GM12878 (cell line): ENCODE measurements around the gene CIAO1. TPM values are rescaled to one million over a fixed set of nuclear protein-coding genes. Genes with fewer than 3 reads are reported as not detected.

Experiments used
- CBFB ChIP-seq: IDR thresholded peaks from 2 replicates; pipeline ENCODE4 v1.6.1; 2016; ENCODE audit warnings: antibody characterized with exemption, low read depth
- CEBPZ ChIP-seq: fragments of 150-350 bp; IDR thresholded peaks from 2 replicates; pipeline ENCODE4 v1.6.1; 2016; ENCODE audit warnings: low read depth, low read length
- EED ChIP-seq: sonication (generic); IDR thresholded peaks from 2 replicates; pipeline ENCODE4 v1.6.1; 2016; ENCODE audit warnings: antibody characterized with exemption, low read depth
- EP300 ChIP-seq, 2 experiments: fragments of 150-350 bp in 1 of 2; IDR thresholded peaks; 2 replicates each; pipeline ENCODE4 v1.6.1; 2011 to 2012; ENCODE audit warnings: low read depth in 2 of 2, low read length in 2 of 2, borderline replicate concordance in 1 of 2, improper control_type of control experiment in 1 of 2, inconsistent platforms in 1 of 2; ENCODE audit not compliant: control insufficient read depth in 1 of 2
- FOXM1 ChIP-seq: IDR thresholded peaks from 2 replicates; pipeline ENCODE4 v1.6.1; 2012; ENCODE audit warnings: low read depth, mild to moderate bottlenecking, inconsistent platforms, low read length, moderate library complexity
- IKZF1 ChIP-seq: fragments of 450-650 bp; conservative IDR thresholded peaks from 2 replicates; pipeline ENCODE4 v1.6.1; 2017; ENCODE audit warnings: antibody characterized with exemption, mild to moderate bottlenecking
- IKZF2 ChIP-seq, 2 experiments: fragments of 450-650 bp; IDR thresholded peaks; 2 replicates each; pipeline ENCODE4 v1.6.1; 2017; ENCODE audit warnings: mild to moderate bottlenecking in 2 of 2, moderate library complexity in 2 of 2
- IRF4 ChIP-seq: IDR thresholded peaks from 2 replicates; pipeline ENCODE4 v1.6.1; 2011; ENCODE audit warnings: low read depth, low read length
- MEF2B ChIP-seq: fragments of 450-650 bp; IDR thresholded peaks from 2 replicates; pipeline ENCODE4 v1.6.1; 2018; ENCODE audit warnings: mild to moderate bottlenecking, moderate library complexity; ENCODE audit not compliant: partially characterized antibody, poor library complexity, severe bottlenecking
- MTA2 ChIP-seq: fragments of 450-650 bp; IDR thresholded peaks from 2 replicates; pipeline ENCODE4 v1.6.1; 2016; ENCODE audit warnings: low read depth, mild to moderate bottlenecking, moderate library complexity
- NFYA ChIP-seq: IDR thresholded peaks from 2 replicates; pipeline ENCODE4 v1.6.1; 2011; ENCODE audit warnings: low read depth, mild to moderate bottlenecking, low read length, improper control_type of control experiment, borderline replicate concordance
- NRF1 ChIP-seq: conservative IDR thresholded peaks from 2 replicates; pipeline ENCODE4 v1.6.1; 2011; ENCODE audit warnings: mild to moderate bottlenecking, low read depth, low read length, improper control_type of control experiment
- PAX8 ChIP-seq: fragments of 450-650 bp; IDR thresholded peaks from 2 replicates; pipeline ENCODE4 v1.6.1; 2017; ENCODE audit warnings: mild to moderate bottlenecking, moderate library complexity
- POLR2A ChIP-seq: IDR thresholded peaks from 2 replicates; pipeline ENCODE4 v1.6.1; 2011; ENCODE audit warnings: low read depth, mild to moderate bottlenecking, low read length
- RAD51 ChIP-seq: fragments of 450-650 bp; IDR thresholded peaks from 2 replicates; pipeline ENCODE4 v1.6.1; 2016; ENCODE audit warnings: moderate library complexity, mild to moderate bottlenecking, inconsistent platforms
- RELB ChIP-seq: fragments of 450-650 bp; IDR thresholded peaks from 2 replicates; pipeline ENCODE4 v1.6.1; 2017; ENCODE audit warnings: low read depth, mild to moderate bottlenecking, moderate library complexity
- SKIL ChIP-seq: fragments of 450-650 bp; IDR thresholded peaks from 2 replicates; pipeline ENCODE4 v1.6.1; 2017; ENCODE audit warnings: mild to moderate bottlenecking, low read depth, inconsistent platforms; ENCODE audit not compliant: poor library complexity, severe bottlenecking
- SP1 ChIP-seq: IDR thresholded peaks from one replicate; pipeline ENCODE4 v1.6.1; 2011; ENCODE audit warnings: low read depth, low read length
- ZBED1 ChIP-seq: IDR thresholded peaks from 2 replicates; pipeline ENCODE4 v1.6.1; 2016; ENCODE audit warnings: borderline replicate concordance
- ZNF217 ChIP-seq: fragments of 450-650 bp; IDR thresholded peaks from 2 replicates; pipeline ENCODE4 v1.6.1; 2017; ENCODE audit warnings: antibody characterized with exemption, mild to moderate bottlenecking
- ZNF687 ChIP-seq: fragments of 450-650 bp; IDR thresholded peaks from 2 replicates; pipeline ENCODE4 v1.6.1; 2017; ENCODE audit warnings: mild to moderate bottlenecking, moderate library complexity
- polyA plus RNA-seq, 11 experiments: library from polyadenylated mRNA; depleted of rRNA in 4 of 11; unstranded in 6 of 11; stranded (reverse) in 5 of 11; fragments of >200 nt; fragmentation: Nextera tagmentation in 4 of 11; fragmentation: Illumina TruSeq in 1 of 11; extraction: Ambion mirVana in 4 of 11; extraction: Trizol in 1 of 11; gene quantifications; 1 replicate in 1 of 11; 2 replicates in 10 of 11; pipeline versions ENCODE4 v1.2.1 to v1.2.3, GENCODE V29; 2011 to 2016; ENCODE audit warnings: inconsistent platforms in 2 of 11, missing spikeins in 2 of 11, low read depth in 1 of 11
- total RNA-seq, 4 experiments: library from RNA; depleted of rRNA in 3 of 4; stranded (reverse); fragments of >200 nt in 3 of 4; fragmentation: Illumina TruSeq in 1 of 4; extraction: Trizol in 1 of 4; gene quantifications; 2 replicates each; pipeline versions ENCODE4 v1.2.1 to v1.2.3, GENCODE V29; 2013 to 2021

Gene CIAO1
- total and polyA plus RNA-seq, 10 of the 15 experiments (the other 5 are each of a cell fraction or from before 2014, with no cell fraction given): 8.3 to 89.4 (median 63.4) TPM

GRCh38 chr2:96225016-96225533, 41.0 kb upstream of the CIAO1 start (continued):
- TF ChIP-seq SKIL: peak; percentile 54
- TF ChIP-seq PAX8: no peak
- peak; percentile 59; the same call in 1 of the 2 replicates for TF ChIP-seq POLR2A
- 0 out of 2 replicates have a peak, but pooled peaks have one; percentile 17 for TF ChIP-seq CBFB
- TF ChIP-seq RELB: peak; percentile 95
- TF ChIP-seq MEF2B: peak; percentile 82
- TF ChIP-seq SP1: peak; percentile 8
- peak; percentile 76 for TF ChIP-seq MTA2
- TF ChIP-seq FOXM1: peak; percentile 81; the same call in 1 of the 2 replicates
- TF ChIP-seq IKZF2 (IDR thresholded peaks at IDR 0.05): peak; percentile 95 to 96
- TF ChIP-seq ZNF687: peak; percentile 100
- no peak for TF ChIP-seq RAD51
- peak; percentile 93 for TF ChIP-seq IKZF1
- peak; percentile 81 for TF ChIP-seq IRF4
- no peak for TF ChIP-seq NFYA
- no peak for TF ChIP-seq CEBPZ
- TF ChIP-seq NRF1: no peak
- TF ChIP-seq ZNF217: peak; percentile 28; the same call in 1 of the 2 replicates
- TF ChIP-seq EP300 (IDR thresholded peaks at IDR 0.05; ENCODE audit: borderline replicate concordance in 1 of 2, control insufficient read depth in 1 of 2, low read depth in 2 of 2, low read length in 2 of 2): peak; percentile 73 to 85; a peak in 3 of 4 replicates
- no peak for TF ChIP-seq ZBED1
- peak; percentile 94 for TF ChIP-seq EED
